Suppressor macrophage treated with lipopolysaccharide for 4 hours (primary cell): ENCODE results near the gene MEIS2.

Source experiments
- DNase-seq: peaks from one replicate; pipeline ENCODE4 v3.0.0-alpha.2; 2020

MEIS2 gene

DNA sequence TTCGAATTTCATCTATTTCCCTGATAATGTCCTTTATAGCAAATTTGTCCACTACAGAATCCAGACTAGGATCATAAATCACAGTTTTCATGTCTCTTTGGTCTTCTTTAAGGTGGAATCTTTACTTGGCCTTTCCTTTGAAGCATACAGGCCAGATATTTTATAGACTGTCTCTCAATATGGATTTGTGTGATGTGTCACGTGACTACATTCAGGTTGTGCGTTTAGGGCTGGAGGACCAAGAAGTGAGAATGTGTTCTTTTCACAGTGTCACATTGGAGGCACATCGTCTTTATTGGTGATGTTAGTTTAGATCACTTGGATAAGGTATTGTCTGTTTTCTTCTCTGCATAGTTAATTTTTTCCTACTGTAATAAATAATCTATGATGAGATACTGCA, 232.9 kb downstream of the MEIS2 start:
- DNase-seq: no peak

GRCh38 chr15:36866896-36867295, 233.5 kb downstream of the MEIS2 start:
- no peak for DNase-seq

- no peak for DNase-seq
Observed at GRCh38 chr15:36863570-36863969, 236.8 kb downstream of the MEIS2 start.

DNA sequence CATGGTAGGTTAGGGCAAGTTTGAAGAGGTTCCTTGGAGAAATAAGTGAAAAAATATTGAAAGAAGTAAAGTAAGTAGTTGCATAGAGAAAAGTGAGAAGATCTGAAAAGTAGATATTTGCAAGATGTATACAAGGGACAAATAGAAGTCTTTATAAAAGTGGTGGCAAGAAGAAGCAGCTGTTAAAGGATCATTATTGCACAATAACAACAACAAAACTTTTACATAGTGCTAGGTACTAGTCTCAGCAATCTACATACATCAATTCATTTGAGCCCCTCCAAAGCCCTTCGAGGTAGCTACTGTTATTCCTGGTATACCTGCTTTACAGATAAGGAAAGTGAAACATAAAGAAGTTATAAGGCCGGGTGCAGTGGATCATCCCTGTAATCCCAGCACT, 239.6 kb downstream of the MEIS2 start:
- DNase-seq: no peak

DNA sequence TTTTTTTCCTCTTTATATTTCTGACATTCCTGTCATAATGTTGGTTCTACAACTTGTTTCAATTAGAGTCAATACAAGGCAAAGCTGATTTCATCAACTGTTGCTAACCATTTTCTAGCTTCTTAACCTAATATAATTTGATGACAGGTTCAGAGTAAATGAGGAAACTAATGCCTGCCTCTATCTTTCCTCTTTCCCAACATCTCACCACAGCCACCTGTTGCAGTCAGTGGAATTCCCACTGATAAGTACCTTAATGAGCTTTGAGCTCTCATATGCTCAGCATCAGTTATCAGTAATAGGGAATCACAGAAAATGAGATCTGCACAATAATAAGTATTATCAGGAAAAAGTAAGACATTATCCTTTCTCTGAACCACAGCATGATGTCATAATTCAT, 241.9 kb downstream of the MEIS2 start:
- no peak for DNase-seq

DNA sequence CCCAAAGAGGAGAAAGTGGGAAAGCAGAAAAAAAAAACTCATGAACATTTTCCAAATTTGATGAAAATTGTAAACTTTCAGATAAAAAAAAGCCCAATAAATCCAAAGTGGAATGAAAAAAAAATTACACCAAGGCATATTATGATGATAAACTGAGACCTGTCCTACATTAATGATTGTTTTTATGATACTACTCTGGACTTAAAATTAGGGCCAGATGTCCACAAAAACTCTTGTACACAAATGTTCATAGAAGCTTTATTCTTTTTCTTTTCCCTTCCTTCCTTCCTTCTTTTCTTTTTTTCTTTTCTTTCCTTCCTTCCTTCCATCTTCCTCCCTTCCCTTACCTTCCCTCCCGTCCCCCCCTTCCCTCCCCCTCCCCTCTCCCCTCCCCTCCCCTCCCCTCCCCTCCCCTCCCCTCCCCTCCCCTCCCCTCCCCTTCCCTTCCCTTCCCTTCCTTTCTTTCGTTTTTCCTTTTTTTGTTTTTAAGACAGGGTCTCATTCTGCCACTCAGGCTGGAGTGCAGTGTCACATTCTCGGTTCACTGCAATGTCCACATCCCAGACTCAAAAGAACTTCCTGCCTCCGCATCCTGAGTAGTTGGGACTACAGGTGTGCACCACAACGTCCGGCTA, 243.9 kb downstream of the MEIS2 start:
- no peak for DNase-seq

GRCh38 chr15:36850864-36851263, 249.5 kb downstream of the MEIS2 start:
- DNase-seq: no peak

DNA sequence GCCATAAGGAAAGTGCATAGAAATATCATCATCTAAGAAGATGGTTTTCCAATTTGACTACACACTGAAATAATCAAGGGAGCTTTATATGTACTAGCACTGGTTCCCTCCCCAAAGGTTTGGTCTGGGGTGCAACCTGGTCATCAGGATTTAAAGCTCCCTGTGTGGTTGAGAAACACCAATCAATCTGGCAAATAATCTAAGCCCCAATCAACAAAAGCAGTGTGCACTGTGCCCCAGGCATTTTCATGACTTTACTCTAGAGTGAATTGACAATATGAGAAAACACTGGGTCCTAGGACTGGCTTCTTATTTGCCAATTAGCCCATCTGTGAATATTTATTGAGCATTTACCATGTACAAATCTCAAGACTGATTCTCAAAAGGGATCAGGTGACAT, 255.1 kb downstream of the MEIS2 start:
- no peak for DNase-seq

GRCh38 chr15:36844534-36844998, 255.8 kb downstream of the MEIS2 start:
- DNase-seq: no peak

GRCh38 chr15:36843822-36844221, 256.5 kb downstream of the MEIS2 start:
- no peak for DNase-seq

- no peak for DNase-seq
Observed at GRCh38 chr15:36841193-36841592, 259.2 kb downstream of the MEIS2 start.
